GM19467 (cell line): Measurements from ENCODE around the gene KSR2.
"Not testable (repeated sequence)": the region's sequence is repeated elsewhere in the genome, so short reads cannot be mapped to it uniquely, and the experiment has no call there.

Experiments used
- ATAC-seq: cut with Tn5 transposase; IDR thresholded peaks from one replicate; pipeline ENCODE4 v1.9.1; 2021; ENCODE audit warnings: mild to moderate bottlenecking, moderate library complexity; ENCODE audit not compliant: unreplicated experiment

Gene KSR2

GRCh38 chr12:117892441-117892840 lies 76.3 kb downstream of the KSR2 start:
- no peak for ATAC-seq

DNA sequence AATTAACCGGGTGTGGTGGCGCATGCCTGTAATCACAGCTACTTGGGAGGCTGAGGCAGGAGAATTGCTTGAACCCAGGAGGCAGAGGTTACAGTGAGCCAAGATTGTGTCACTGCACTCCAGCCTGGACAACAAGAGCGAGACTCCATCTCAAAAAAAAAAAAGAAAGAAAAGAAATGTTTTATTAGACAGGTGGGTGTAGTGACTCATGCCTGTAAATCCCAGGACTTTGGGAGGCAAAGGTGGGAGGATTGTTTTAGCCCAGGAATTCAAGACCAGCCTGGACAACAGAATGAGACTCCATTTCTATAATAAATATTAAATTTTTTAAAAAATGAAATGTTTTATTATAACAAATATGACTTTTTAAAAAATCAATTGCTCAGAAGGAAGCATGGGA lies 77.5 kb downstream of the KSR2 start:
- ATAC-seq, result not testable (repeated sequence)

DNA sequence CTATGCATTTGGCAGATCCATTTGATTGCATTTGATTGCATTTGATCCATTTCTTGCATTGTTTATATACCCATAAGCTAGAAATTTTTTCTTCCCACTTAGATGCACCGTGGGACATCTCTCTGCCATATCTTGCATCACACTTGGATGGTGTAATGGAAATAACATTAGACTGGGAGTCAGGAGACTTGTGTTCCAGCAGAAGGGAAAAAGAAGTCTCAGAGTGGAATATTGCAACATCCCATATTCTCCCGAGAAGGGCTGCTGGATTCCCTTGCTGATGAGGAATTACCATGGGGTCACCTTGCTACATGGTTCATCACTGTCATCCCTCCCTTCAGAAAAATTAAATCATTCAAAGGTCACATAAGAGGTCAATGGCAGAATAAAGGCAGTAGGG lies 78.1 kb downstream of the KSR2 start:
- no peak for ATAC-seq

DNA sequence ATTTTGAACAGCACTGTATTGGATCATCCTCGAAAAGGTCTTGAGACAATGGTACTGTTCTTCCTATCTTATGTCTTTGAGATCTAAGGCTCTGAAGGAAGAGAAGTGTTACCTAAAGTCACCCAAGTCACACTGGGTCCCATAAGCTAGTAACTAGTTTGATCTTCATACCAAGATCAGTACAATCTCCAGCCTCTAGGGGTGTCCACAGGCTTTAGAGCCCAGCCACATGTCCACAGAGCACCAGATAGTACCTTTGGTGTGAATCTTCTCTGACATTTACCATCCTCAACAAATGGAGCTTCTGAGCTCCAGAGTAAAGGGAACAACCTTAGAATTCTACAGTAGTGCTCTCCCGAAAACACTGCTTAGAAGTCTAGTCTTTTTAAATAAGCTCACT lies 78.7 kb downstream of the KSR2 start:
- ATAC-seq, result no peak

DNA sequence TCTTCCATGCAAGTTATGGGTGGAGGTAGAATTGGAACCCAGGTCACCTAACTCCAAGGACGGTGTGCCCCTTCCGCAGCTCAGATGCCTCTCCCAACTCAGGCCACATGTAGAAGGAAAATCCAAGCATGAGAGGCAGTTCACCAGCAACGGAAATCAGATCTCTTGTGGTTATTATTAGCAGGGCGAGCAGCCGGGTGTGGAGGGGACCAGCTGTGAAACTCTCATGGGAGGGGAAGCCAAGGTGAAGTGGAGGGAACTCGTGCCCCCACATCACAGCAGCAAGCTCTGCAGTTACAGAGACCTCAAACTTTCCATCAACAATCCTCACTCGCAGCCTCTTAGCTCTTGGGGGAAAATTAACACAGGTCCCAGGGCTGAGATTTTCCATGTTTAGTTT lies 79.7 kb downstream of the KSR2 start:
- ATAC-seq, result no peak

GRCh38 chr12:117885211-117885610 lies 83.6 kb downstream of the KSR2 start:
- ATAC-seq, result no peak

DNA sequence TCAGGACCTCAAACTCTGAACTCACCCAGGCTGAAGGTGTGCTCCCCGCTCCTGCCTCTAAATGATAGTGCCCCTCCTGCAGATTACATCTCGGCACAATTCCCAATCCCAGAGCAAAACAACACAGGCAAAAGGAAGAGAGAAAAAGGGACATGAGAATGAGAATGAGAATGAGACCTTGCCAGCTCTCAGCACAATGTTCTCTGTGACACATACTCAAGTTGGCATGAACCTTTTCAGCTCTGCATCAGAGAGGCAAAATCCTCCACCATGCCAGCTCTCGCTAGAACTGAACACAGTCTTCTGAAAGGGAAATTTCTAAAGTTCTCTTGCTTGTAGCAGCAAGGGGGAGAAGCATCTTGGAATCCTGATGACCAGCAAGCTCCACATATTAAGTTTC lies 84.6 kb downstream of the KSR2 start:
- ATAC-seq, result no peak

DNA sequence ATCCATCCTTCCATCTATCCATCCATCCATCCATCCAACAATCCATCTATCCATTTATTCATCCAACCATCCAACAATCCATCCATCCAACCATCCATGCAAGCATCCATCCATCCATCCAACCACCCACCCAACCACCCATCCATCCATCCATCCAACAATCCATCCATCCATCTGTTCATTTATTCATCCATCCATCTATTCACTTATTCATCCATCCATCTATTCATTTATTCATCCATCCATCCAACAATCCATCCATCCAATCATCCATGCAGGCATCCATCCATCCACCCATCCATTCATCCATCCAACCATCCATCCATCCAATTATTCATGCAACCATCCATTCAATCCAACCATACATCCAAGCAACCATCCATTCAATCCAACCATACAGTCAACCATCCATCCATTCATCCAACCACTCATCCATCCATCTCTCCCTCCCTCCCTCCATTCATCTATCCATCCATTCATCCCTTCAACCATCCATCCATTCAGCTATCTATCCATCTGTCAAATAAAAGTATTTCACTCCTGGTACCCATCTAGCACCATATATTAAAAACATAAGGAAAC lies 86.1 kb downstream of the KSR2 start:
- ATAC-seq, result no peak

DNA sequence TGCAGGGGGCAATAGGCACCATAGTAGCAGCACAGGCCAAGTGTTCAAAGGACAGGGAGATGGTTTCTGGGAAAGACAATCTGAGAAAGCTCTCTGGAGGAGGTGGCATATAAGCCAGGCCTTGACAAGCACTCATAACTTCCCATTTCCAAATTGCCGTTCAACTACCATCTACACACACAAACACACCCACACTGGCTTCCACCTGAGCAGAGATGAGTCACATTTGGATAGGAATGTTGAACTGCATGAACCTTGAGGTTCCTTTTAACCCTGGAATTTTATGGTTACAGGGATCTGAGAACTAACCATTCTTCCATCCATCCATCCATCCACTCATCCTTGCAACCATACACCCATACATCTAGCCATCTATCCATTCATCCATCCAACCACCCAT lies 86.6 kb downstream of the KSR2 start:
- no peak for ATAC-seq

DNA sequence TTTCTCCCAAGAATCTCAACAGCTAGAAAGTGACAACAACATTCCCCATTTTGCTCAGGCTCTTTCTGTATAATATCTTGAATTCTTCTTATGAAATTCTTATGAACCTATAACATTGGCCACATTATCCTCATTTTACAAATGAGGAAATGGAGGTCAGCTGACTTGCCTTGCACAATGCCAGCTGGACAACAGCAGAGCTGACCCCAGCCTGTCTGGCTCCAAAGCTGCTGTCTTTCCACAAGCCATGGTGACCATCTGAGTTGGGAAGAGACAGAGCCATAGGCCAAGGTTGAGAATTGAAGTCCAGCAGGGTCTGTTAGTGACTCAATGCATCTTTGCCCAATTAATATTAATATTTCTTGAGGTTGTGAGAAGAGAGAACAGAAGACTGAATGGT lies 87.3 kb downstream of the KSR2 start:
- no peak for ATAC-seq

- no peak for ATAC-seq
These were observed 90.2 kb downstream of the KSR2 start for GRCh38 chr12:117878605-117879004.

- ATAC-seq, result no peak
These were observed 92.4 kb downstream of the KSR2 start for GRCh38 chr12:117876436-117876816.

- no peak for ATAC-seq
These were observed 92.9 kb downstream of the KSR2 start for GRCh38 chr12:117875744-117876435.

GRCh38 chr12:117874842-117875434 lies 93.9 kb downstream of the KSR2 start:
- no peak for ATAC-seq

DNA sequence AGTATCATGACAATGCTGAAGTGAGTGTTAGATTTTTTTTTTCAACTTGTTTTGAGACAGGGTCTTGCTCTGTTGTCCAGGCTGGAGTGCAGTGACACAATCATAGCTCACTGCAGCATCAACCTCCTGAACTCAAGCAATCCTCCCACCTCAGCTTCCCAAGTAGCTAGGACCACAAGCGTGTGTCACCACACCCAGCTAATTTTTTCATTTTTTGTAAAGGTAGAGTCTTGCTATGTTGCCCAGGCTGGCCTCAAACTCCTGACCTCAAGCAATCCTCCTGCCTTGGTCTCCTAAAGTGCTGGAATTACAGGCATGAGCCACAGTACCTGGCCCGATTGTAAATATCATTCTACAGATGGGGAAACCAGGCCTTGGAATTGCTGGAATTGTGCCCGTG lies 94.6 kb downstream of the KSR2 start:
- not testable (repeated sequence) for ATAC-seq

GRCh38 chr12:117872546-117873169 lies 96.1 kb downstream of the KSR2 start:
- no peak for ATAC-seq

DNA sequence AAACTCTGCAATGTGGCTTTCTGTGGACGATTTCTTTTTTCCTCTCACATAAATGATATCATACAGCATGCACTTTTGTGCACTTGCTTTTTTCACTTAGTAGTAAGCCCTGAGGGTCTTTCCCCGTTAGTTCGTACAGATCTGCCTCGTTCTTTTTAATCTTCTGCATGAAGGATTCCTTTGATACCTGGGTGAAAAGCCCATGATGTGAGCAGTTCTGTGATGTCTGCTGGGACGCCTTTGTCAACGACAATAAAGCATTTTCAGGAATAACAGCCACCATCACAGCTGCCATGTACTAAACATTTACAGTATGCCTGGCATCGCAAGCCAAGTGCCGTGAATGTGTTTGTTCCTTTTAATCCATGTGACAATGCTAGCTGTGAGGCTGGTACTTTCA lies 99.2 kb downstream of the KSR2 start:
- ATAC-seq, result no peak

- no peak for ATAC-seq
These were observed 101.4 kb downstream of the KSR2 start for GRCh38 chr12:117867348-117867747.

GRCh38 chr12:117865505-117865904 lies 103.3 kb downstream of the KSR2 start:
- ATAC-seq, result no peak

- no peak for ATAC-seq
These were observed 105.6 kb downstream of the KSR2 start for GRCh38 chr12:117863002-117863709.

DNA sequence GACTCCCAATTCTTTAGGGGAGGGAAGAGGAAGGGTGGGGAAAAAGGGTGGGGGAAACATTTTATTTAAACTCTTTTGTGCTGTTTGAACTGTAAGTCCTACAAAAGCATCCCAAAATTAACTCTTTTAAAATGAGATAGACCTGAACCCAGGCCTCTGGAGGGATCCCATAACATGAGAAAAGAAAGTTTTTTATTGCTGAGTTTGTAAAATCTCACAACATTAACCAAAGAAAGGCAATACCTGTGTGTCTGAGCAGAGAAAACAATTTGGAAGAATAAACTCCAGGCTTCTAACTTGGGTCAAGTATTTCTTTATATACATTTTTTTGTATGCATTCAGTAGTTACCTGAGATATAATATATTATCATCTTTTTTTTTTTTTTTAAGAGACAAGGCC lies 107.1 kb downstream of the KSR2 start:
- ATAC-seq, result no peak
